ENCODE measurements around the gene ICA1.

The ICA1 gene

DNA sequence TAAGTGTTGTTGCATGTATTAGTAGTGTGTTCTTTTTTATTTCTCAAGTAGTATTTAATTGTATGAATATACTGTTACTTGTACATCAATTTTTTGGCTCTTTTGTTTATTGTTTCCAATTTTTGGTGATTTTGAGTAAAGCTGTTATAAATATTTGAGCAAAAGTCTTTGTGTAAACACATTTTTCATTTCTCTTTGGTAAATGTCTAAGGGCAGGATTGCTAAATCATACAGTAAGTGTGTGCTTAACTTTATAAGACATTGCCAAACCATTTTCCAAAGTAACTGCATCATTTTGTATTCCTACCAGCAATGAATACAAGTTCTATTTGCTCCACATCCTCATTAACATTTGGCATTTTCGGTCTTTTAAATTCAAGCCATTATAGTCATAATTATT lies 92.8 kb downstream of the ICA1 start:
- in situ Hi-C loops (cut with HindIII; ENCODE audit: low sequenced_read_pairs) = no loop called here
- TF ChIP-seq CTCF (IDR thresholded peaks at IDR 0.05; ENCODE audit: low read depth, low read length, missing control alignments) = no peak
- no peak overlapping the region for H3K4me3 ChIP-seq (ENCODE audit: low read depth, low read length)
- DNase-seq (ENCODE audit: low read depth) = no peak

DNA sequence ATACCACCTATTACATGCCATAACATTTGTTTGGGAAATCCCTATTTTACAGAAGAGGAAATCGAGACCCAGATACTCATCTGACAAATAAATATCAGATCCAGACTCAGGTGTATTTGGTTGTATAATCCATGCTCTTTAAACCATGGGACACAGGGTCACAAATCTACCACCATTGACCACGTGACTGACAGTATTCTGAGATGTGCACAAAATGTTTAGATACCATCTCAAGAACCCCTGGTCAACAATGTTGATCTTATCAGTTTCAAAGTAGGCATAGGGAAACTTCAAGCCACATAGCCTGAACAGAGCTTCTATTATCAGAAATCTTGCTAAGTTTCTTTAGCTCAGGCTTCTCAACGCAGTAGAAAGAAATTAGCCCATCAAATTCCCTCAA lies 93.6 kb downstream of the ICA1 start:
- no peak for DNase-seq (ENCODE audit: low read depth)
- H3K4me3 ChIP-seq (ENCODE audit: low read depth, low read length) = no peak overlapping the region
- in situ Hi-C loops (cut with HindIII; ENCODE audit: low sequenced_read_pairs) = no loop called here
- no peak for TF ChIP-seq CTCF (IDR thresholded peaks at IDR 0.05; ENCODE audit: low read depth, low read length, missing control alignments)

GRCh38 chr7:8165150-8165549 lies 96.8 kb downstream of the ICA1 start:
- no peak overlapping the region for H3K4me3 ChIP-seq (ENCODE audit: low read depth, low read length)
- in situ Hi-C loops (cut with HindIII; ENCODE audit: low sequenced_read_pairs) = no loop called here
- TF ChIP-seq CTCF (IDR thresholded peaks at IDR 0.05; ENCODE audit: low read depth, low read length, missing control alignments) = no peak
- no peak for DNase-seq (ENCODE audit: low read depth)

DNA sequence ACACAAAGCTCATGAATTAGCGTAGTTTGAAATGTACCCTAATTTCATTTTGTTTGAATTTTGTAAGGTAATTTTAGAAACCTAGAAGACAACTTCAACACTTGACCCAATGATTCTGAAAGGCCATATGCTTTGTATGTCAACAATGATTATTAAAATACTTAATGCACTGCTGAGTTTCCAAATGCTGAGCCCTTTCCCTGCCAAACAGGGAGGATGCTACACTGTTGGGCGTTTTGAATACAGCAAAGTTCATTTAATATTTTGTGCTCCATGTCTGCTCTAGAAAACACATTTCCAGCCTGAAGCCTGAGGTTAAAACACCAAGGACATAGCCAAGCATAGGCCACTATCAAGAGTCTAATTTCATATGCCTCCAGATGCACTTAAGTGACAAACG lies 99.8 kb downstream of the ICA1 start:
- in situ Hi-C loops (cut with HindIII; ENCODE audit: low sequenced_read_pairs) = no loop called here
- no peak for TF ChIP-seq CTCF (IDR thresholded peaks at IDR 0.05; ENCODE audit: low read depth, low read length, missing control alignments)
- DNase-seq (ENCODE audit: low read depth) = no peak
- no peak overlapping the region for H3K4me3 ChIP-seq (ENCODE audit: low read depth, low read length)

DNA sequence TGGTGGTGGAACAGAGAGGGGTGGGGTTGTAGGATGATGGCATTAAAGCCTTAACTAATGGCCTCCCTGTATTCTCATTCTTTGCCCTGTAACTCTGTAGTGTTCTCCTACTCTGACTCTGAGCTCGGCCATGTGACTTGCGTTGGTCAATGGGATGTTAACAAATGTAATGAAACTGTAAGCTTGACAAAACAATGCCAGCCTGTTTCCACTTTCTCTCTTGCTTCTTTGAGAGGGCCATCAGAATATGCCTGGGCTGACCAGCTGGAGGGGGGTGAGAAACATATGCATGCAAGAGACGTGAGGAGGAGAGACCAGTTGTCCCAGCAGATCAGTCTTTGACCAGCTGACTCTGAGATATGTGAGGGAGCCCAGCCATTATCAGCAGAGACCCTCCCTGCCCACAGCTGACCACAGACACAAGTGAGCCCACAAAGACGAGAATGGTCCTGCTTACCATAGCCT lies 100.6 kb downstream of the ICA1 start:
- DNase-seq (ENCODE audit: low read depth) = no peak
- in situ Hi-C loops (cut with HindIII; ENCODE audit: low sequenced_read_pairs) = no loop called here
- H3K4me3 ChIP-seq (ENCODE audit: low read depth, low read length) = no peak overlapping the region
- TF ChIP-seq CTCF (IDR thresholded peaks at IDR 0.05; ENCODE audit: low read depth, low read length, missing control alignments) = no peak

DNA sequence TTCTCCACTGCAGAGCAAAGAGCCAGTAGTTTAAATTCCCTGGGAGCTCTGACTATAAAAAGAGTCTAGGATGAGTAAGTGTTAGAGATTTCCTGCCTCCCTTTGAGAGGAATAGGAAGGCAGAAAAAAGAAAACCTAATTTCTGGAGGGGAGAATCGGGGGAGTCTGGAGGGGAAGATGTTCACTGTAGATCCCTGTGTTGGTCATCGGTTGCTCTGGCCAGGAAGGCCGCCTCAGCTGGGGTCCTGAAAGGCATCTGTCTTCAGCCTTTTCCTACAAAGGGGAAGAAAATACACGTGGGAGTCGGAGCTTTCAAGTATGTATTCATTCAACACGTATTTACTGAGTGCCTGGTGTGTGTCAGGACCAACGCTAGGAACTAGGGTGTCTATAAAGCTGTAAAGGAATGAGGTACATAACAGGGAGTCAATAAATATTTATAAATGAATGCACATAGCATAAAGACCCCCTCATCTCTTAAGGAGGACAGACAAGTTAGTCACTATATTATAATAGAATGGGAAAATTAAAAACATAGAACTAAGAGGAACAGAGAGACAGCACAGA lies 101.1 kb downstream of the ICA1 start:
- in situ Hi-C loops (cut with HindIII; ENCODE audit: low sequenced_read_pairs) = no loop called here
- TF ChIP-seq CTCF (IDR thresholded peaks at IDR 0.05; ENCODE audit: low read depth, low read length, missing control alignments) = no peak
- no peak overlapping the region for H3K4me3 ChIP-seq (ENCODE audit: low read depth, low read length)
- DNase-seq (ENCODE audit: low read depth) = no peak
